GM19463 (cell line): ENCODE results near the gene GLI1.

Experiments used
- ATAC-seq: cut with Tn5 transposase; IDR thresholded peaks from one replicate; pipeline ENCODE4 v1.9.1; 2021; ENCODE audit warnings: mild to moderate bottlenecking, moderate library complexity; ENCODE audit not compliant: unreplicated experiment

GLI1 gene

DNA sequence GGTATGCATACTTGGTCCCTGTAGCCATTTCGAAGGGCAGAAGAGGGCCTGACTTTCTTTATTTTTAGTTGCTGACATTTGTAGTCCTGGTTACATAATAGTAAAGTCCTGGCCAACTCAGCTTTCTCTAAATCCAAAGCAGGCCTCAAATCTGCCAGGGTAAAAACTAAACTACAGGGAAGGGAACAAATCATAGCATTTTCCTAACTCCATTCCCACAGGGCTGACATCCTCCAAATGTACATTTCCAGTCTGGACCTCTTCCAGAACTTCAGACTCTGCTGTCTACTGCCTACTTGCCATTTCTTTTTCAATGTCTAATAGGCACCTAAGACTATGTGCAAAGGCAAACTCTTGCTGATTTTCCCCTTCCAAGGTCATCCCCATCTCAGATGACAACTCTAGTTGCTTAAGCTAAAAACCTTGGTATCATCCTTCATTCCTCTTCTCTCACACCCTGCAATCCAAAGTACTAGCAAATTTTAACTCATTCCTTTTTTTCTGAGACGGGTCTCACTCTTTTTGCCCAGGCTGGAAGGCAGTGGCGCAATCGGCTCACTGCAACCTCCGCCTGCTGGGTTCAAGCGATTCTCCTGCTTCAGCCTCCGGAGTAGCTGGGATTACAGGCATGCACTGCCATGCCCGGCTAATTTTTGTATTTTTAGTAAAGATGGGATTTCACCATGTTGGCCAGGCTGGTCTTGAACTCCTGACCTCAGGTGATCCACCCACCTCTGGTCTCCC is 58.8 kb downstream of the GLI1 start:
- no peak for ATAC-seq

- no peak for ATAC-seq
Observed at GRCh38 chr12:57518920-57519795, 59.6 kb downstream of the GLI1 start.

- ATAC-seq: peak; percentile 2
Observed at GRCh38 chr12:57519796-57520052, 60.1 kb downstream of the GLI1 start.

GRCh38 chr12:57520053-57520818 is 60.7 kb downstream of the GLI1 start, which contains the start of gene DDIT3:
DDIT3 (minus strand) TSS chr12:57520514; CDS start chr12:57517406, 3,108 bp downstream.
- peak; percentile 72 for ATAC-seq

DNA sequence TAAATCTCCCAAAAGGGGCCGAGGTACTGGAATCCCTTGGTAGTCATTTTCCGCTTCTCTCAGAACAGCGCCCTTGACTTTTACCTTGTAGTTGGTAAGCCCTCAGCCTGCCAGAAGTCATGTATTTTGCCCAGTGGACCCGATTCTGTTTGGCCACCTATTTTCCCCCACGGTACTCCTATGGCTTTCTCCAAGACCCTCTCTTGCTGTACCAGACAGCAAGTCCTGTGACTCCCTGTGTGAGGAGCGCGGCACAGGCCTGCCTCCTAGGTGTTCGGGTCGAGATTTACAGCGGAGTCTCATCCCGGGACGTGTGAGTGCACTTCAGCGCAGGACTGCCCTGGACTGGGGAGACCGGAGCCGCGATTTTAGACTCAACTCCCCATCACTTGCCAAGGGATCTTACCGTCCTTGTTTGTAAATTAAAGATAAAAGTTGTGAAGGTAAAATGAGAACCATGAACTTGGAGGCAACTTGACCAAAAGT is 62.0 kb downstream of the GLI1 start:
- ATAC-seq: no peak
